Hepatocyte (in vitro differentiated cells): ENCODE results near the gene IKBIP. TPM values are rescaled to one million over a fixed set of nuclear protein-coding genes. Genes with fewer than 3 reads are reported as not detected.

Experiments
- DNase-seq: peaks from one replicate; pipeline ENCODE4 v3.0.0-alpha.2; 2016; ENCODE audit warnings: low spot score
- H2AFZ ChIP-seq: fragments of 200-600 bp; sonication (generic); 2 replicates; pipeline ENCODE4 v1.6.0; 2016; ENCODE audit warnings: antibody characterized with exemption, mild to moderate bottlenecking
- H3K27ac ChIP-seq: fragments of 200-600 bp; sonication (generic); 2 replicates; pipeline ENCODE4 v1.5.1; 2016; ENCODE audit warnings: mild to moderate bottlenecking
- H3K27me3 ChIP-seq: fragments of 200-600 bp; sonication (generic); 2 replicates; pipeline ENCODE4 v1.6.1; 2016
- H3K36me3 ChIP-seq: fragments of 200-600 bp; sonication (generic); replicated peaks from 2 replicates; pipeline ENCODE4 v1.5.1; 2016; ENCODE audit warnings: low read depth; ENCODE audit not compliant: insufficient read depth
- H3K4me1 ChIP-seq: fragments of 200-600 bp; sonication (generic); 2 replicates; pipeline ENCODE4 v1.5.1; 2016; ENCODE audit warnings: mild to moderate bottlenecking, moderate library complexity; ENCODE audit not compliant: insufficient read depth
- H3K4me2 ChIP-seq: fragments of 200-600 bp; sonication (generic); 2 replicates; pipeline ENCODE4 v1.6.0; 2016
- H3K4me3 ChIP-seq: fragments of 200-600 bp; sonication (generic); 2 replicates; pipeline ENCODE4 v1.5.1; 2016; ENCODE audit warnings: mild to moderate bottlenecking
- H3K79me2 ChIP-seq: fragments of 200-600 bp; sonication (generic); 2 replicates; pipeline ENCODE4 v1.6.0; 2017; ENCODE audit warnings: mild to moderate bottlenecking
- H3K9me2 ChIP-seq: fragments of 200-600 bp; sonication (generic); replicated peaks from 2 replicates; pipeline ENCODE4 v1.6.0; 2017; ENCODE audit warnings: mild to moderate bottlenecking; ENCODE audit not compliant: insufficient read depth
- H3K9me3 ChIP-seq: fragments of 200-600 bp; sonication (generic); 2 replicates; pipeline ENCODE4 v1.5.1; 2016; ENCODE audit warnings: low read depth, mild to moderate bottlenecking
- H4K20me1 ChIP-seq: fragments of 200-600 bp; sonication (generic); 2 replicates; pipeline ENCODE4 v1.6.0; 2016; ENCODE audit warnings: mild to moderate bottlenecking; ENCODE audit not compliant: insufficient read depth, poor library complexity, severe bottlenecking
- CTCF ChIP-seq: fragments of 200-600 bp; sonication (generic); IDR thresholded peaks from 2 replicates; pipeline ENCODE4 v1.5.1; 2016; ENCODE audit warnings: antibody characterized with exemption, mild to moderate bottlenecking; ENCODE audit not compliant: poor library complexity
- EZH2 ChIP-seq: fragments of 200-600 bp; sonication (generic); IDR thresholded peaks from 2 replicates; pipeline ENCODE4 v1.6.1; 2016; ENCODE audit warnings: antibody characterized with exemption, mild to moderate bottlenecking, borderline replicate concordance
- EZH2phosphoT487 ChIP-seq: fragments of 200-600 bp; sonication (generic); IDR thresholded peaks from one replicate; pipeline ENCODE4 v1.6.1; 2018; ENCODE audit warnings: antibody characterized with exemption, mild to moderate bottlenecking, low read depth, moderate library complexity; ENCODE audit not compliant: unreplicated experiment, severe bottlenecking
- WGBS: methylation state at CpG from one replicate; pipeline ENCODE4 v1.1.6; 2016; ENCODE audit warnings: low lambda C conversion rate; ENCODE audit errors: missing lambda C conversion rate; 5-methylcytosine and 5-hydroxymethylcytosine counted together
- polyA plus RNA-seq: library from polyadenylated mRNA; unstranded; fragments of >200 nt; fragmentation: Nextera tagmentation; extraction: Ambion mirVana; gene quantifications from 2 replicates; pipeline ENCODE4 v1.2.1, GENCODE V29; 2016
- total RNA-seq: library from RNA; depleted of rRNA; stranded (reverse); fragments of >200 nt; gene quantifications from 2 replicates; pipeline ENCODE4 v1.2.3, GENCODE V29; 2014

IKBIP gene
- total and polyA plus RNA-seq, 2 experiments from 2014 or later, result 38.0 to 45.5 TPM

GRCh38 chr12:98582093-98582492, 62.5 kb downstream of the IKBIP start:
- Histone ChIP-seq H3K27ac (no peak overlapping the region), H3K27me3 (no peaks in the 10 kb centered on the region), H3K36me3 (no peaks in the 10 kb centered on the region), H3K9me2 (no peaks in the 10 kb centered on the region), H4K20me1 (no peaks in the 10 kb centered on the region), H3K4me2 (no peak overlapping the region), H3K4me1 (peaks cover 5% of the 10 kb centered on the region), H3K9me3 (no peaks in the 10 kb centered on the region), H3K4me3 (no peak overlapping the region), H2AFZ (no peak overlapping the region), H3K79me2 (no peaks in the 10 kb centered on the region)
- 80% methylated on average over 6 of the region's 6 CpGs for WGBS
- no peak for DNase-seq
- TF ChIP-seq EZH2 (no peak), EZH2phosphoT487 (no peak), CTCF (no peak)

- no peak overlapping the region for H3K4me3 ChIP-seq
- peaks cover 5% of the 10 kb centered on the region for H3K4me1 ChIP-seq
- no peaks in the 10 kb centered on the region for H3K9me2 ChIP-seq
- TF ChIP-seq CTCF (no peak), EZH2phosphoT487 (no peak), EZH2 (no peak)
- no peak overlapping the region for H2AFZ ChIP-seq
- no peaks in the 10 kb centered on the region for H4K20me1 ChIP-seq
- H3K9me3 ChIP-seq, result no peaks in the 10 kb centered on the region
- no peak overlapping the region for H3K4me2 ChIP-seq
- no peaks in the 10 kb centered on the region for H3K79me2 ChIP-seq
- no peak overlapping the region for H3K27ac ChIP-seq
- no peak for DNase-seq
- no peaks in the 10 kb centered on the region for H3K36me3 ChIP-seq
- no peaks in the 10 kb centered on the region for H3K27me3 ChIP-seq
- 79% methylated on average over 1 of the region's 1 CpG for WGBS
Observed at GRCh38 chr12:98581101-98581500, 63.5 kb downstream of the IKBIP start.

GRCh38 chr12:98580695-98581094, 63.9 kb downstream of the IKBIP start:
- Histone ChIP-seq H3K27ac (no peak overlapping the region), H4K20me1 (no peaks in the 10 kb centered on the region), H2AFZ (no peak overlapping the region), H3K27me3 (no peaks in the 10 kb centered on the region), H3K9me2 (no peaks in the 10 kb centered on the region), H3K4me2 (no peak overlapping the region), H3K4me1 (peaks cover 5% of the 10 kb centered on the region), H3K36me3 (no peaks in the 10 kb centered on the region), H3K9me3 (no peaks in the 10 kb centered on the region), H3K4me3 (no peak overlapping the region), H3K79me2 (no peaks in the 10 kb centered on the region)
- WGBS, result 93% methylated on average over 5 of the region's 5 CpGs
- TF ChIP-seq EZH2phosphoT487, result no peak
- no peak for TF ChIP-seq CTCF
- no peak for TF ChIP-seq EZH2
- no peak for DNase-seq

GRCh38 chr12:98579835-98580234, 64.8 kb downstream of the IKBIP start:
- no peak overlapping the region for H3K4me2 ChIP-seq
- H3K9me3 ChIP-seq, result no peaks in the 10 kb centered on the region
- no peaks in the 10 kb centered on the region for H3K36me3 ChIP-seq
- no peak overlapping the region for H3K27ac ChIP-seq
- H3K27me3 ChIP-seq, result no peaks in the 10 kb centered on the region
- no peaks in the 10 kb centered on the region for H4K20me1 ChIP-seq
- no peak overlapping the region for H2AFZ ChIP-seq
- H3K4me1 ChIP-seq, result peaks cover 5% of the 10 kb centered on the region
- no peaks in the 10 kb centered on the region for H3K79me2 ChIP-seq
- TF ChIP-seq EZH2phosphoT487 (no peak), CTCF (no peak), EZH2 (no peak)
- 94% methylated on average over 3 of the region's 3 CpGs for WGBS
- no peak overlapping the region for H3K4me3 ChIP-seq
- H3K9me2 ChIP-seq, result no peaks in the 10 kb centered on the region
- DNase-seq, result no peak
